OCI-LY7 (cell line): ENCODE data around the gene VAC14.

ENCODE experiments used
- EZH2phosphoT487 ChIP-seq: fragments of 200-600 bp; sonication (generic); IDR thresholded peaks from 2 replicates; pipeline ENCODE4 v1.6.1; 2018; ENCODE audit warnings: low read depth, borderline replicate concordance, mild to moderate bottlenecking, mixed run types, antibody characterized with exemption, low read length, moderate library complexity, mixed read lengths
- TF ChIP-seq, protein P1 (sequence below): fragments of 200-600 bp; sonication (generic); conservative IDR thresholded peaks from 2 replicates; pipeline ENCODE4 v1.5.1; 2014; ENCODE audit warnings: mild to moderate bottlenecking, antibody characterized with exemption, low read length, moderate library complexity, mixed read lengths

DNA sequence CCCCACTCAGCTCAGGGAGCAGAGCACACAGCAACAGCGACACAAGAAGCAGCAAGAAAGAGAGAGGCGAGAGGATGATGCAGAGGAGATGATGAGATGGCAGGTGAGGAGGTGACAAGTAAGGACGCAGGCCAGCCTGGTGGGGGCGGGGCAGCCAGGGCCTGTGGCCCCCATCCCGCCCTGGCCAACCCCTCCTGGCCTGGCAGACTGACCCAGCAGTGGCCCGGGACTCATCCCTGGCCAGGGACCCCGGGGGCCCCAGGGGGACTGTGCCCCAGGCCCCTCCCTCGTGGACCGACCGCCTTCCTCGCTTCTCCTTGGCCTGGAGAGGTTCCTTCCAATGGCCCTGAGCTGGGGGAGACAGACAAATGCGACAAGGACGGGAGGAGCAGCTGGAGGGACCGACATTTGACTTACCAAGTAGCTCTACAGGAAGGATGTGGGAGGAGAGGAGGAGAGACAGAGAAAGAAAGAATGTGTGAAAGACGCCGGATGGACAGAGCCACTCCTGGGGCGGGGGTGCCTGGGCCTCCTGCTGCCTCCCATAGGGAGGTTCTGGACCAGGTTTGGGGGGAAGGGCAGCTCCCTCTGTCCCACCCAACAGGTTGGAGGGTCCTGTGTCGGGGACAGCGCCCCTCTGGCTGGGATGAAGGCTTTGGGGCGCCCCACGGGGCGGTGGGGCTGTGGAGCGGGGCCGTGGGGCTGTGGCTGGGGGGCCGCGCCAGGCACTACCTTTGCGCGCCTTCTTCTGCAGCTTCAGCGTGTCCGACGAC, 121.9 kb downstream of the VAC14 start:
- TF ChIP-seq, protein P1, sequence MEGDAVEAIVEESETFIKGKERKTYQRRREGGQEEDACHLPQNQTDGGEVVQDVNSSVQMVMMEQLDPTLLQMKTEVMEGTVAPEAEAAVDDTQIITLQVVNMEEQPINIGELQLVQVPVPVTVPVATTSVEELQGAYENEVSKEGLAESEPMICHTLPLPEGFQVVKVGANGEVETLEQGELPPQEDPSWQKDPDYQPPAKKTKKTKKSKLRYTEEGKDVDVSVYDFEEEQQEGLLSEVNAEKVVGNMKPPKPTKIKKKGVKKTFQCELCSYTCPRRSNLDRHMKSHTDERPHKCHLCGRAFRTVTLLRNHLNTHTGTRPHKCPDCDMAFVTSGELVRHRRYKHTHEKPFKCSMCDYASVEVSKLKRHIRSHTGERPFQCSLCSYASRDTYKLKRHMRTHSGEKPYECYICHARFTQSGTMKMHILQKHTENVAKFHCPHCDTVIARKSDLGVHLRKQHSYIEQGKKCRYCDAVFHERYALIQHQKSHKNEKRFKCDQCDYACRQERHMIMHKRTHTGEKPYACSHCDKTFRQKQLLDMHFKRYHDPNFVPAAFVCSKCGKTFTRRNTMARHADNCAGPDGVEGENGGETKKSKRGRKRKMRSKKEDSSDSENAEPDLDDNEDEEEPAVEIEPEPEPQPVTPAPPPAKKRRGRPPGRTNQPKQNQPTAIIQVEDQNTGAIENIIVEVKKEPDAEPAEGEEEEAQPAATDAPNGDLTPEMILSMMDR: no peak
- TF ChIP-seq EZH2phosphoT487: no peak
